H1 (cell line): Measurements from ENCODE around the gene ZNF487. TPM values are rescaled to one million over a fixed set of nuclear protein-coding genes. Genes with fewer than 3 reads are reported as not detected.

Experiments
- ZNF274 ChIP-seq: IDR thresholded peaks from 2 replicates; pipeline ENCODE4 v1.7.0; 2012; ENCODE audit warnings: low read length, borderline replicate concordance; ENCODE audit errors: extremely low read depth
- polyA plus RNA-seq, 7 experiments: library from polyadenylated mRNA; depleted of rRNA in 3 of 7; stranded (reverse) in 5 of 7; unstranded in 2 of 7; fragments of >200 nt in 5 of 7; fragments of 200-250 nt in 2 of 7; gene quantifications; 1 replicate in 5 of 7; 2 replicates in 1 of 7; 4 replicates in 1 of 7; pipeline versions ENCODE4 v1.2.1 to v1.2.3, GENCODE V29; 2011 to 2013; ENCODE audit warnings: missing spikeins in 2 of 7, mixed read lengths in 2 of 7
- total RNA-seq: library from RNA; stranded (reverse); fragmentation: NEBNext Ultra II Directional; extraction: Animal tissue kit (Norgen Biotek cat#: 25700); gene quantifications from 2 replicates; pipeline ENCODE4 v1.2.1, GENCODE V29; 2021
- TF ChIP-seq, protein P1 (sequence below): fragments of 300-600 bp; sonication (generic); IDR thresholded peaks from 2 replicates; pipeline ENCODE4 v1.7.1; 2012; ENCODE audit warnings: low read length, moderate library complexity, mild to moderate bottlenecking, inconsistent platforms; ENCODE audit not compliant: insufficient replicate concordance
- TF ChIP-seq, protein P2 (sequence below): IDR thresholded peaks from 2 replicates; pipeline ENCODE4 v1.6.1; 2012; ENCODE audit warnings: inconsistent platforms

ZNF487 gene
- total and polyA plus RNA-seq, 2 of the 8 experiments (the other 6 are each of a cell fraction or from before 2014, with no cell fraction given): 1.9 to 2.5 TPM

DNA sequence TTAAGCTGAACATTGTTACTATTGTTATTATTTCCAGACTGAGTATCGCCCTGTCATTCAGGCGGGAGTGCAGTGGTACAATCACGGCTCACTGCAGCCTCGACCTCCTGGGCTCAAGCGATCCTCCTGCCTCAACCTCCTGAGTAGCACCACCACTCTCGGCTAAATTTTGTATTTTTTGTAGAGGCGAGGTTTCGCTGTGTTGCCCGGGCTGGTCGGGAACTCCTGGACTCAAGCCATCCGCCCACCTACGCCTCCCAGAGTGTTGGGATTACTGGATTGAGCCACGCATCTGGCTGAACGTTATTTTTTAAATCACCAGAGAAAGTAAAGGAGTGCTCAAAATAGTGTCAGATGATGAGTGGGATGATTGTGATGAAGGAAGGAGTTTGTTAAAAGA lies 26.6 kb upstream of the ZNF487 start (continued):
- TF ChIP-seq, protein P1, sequence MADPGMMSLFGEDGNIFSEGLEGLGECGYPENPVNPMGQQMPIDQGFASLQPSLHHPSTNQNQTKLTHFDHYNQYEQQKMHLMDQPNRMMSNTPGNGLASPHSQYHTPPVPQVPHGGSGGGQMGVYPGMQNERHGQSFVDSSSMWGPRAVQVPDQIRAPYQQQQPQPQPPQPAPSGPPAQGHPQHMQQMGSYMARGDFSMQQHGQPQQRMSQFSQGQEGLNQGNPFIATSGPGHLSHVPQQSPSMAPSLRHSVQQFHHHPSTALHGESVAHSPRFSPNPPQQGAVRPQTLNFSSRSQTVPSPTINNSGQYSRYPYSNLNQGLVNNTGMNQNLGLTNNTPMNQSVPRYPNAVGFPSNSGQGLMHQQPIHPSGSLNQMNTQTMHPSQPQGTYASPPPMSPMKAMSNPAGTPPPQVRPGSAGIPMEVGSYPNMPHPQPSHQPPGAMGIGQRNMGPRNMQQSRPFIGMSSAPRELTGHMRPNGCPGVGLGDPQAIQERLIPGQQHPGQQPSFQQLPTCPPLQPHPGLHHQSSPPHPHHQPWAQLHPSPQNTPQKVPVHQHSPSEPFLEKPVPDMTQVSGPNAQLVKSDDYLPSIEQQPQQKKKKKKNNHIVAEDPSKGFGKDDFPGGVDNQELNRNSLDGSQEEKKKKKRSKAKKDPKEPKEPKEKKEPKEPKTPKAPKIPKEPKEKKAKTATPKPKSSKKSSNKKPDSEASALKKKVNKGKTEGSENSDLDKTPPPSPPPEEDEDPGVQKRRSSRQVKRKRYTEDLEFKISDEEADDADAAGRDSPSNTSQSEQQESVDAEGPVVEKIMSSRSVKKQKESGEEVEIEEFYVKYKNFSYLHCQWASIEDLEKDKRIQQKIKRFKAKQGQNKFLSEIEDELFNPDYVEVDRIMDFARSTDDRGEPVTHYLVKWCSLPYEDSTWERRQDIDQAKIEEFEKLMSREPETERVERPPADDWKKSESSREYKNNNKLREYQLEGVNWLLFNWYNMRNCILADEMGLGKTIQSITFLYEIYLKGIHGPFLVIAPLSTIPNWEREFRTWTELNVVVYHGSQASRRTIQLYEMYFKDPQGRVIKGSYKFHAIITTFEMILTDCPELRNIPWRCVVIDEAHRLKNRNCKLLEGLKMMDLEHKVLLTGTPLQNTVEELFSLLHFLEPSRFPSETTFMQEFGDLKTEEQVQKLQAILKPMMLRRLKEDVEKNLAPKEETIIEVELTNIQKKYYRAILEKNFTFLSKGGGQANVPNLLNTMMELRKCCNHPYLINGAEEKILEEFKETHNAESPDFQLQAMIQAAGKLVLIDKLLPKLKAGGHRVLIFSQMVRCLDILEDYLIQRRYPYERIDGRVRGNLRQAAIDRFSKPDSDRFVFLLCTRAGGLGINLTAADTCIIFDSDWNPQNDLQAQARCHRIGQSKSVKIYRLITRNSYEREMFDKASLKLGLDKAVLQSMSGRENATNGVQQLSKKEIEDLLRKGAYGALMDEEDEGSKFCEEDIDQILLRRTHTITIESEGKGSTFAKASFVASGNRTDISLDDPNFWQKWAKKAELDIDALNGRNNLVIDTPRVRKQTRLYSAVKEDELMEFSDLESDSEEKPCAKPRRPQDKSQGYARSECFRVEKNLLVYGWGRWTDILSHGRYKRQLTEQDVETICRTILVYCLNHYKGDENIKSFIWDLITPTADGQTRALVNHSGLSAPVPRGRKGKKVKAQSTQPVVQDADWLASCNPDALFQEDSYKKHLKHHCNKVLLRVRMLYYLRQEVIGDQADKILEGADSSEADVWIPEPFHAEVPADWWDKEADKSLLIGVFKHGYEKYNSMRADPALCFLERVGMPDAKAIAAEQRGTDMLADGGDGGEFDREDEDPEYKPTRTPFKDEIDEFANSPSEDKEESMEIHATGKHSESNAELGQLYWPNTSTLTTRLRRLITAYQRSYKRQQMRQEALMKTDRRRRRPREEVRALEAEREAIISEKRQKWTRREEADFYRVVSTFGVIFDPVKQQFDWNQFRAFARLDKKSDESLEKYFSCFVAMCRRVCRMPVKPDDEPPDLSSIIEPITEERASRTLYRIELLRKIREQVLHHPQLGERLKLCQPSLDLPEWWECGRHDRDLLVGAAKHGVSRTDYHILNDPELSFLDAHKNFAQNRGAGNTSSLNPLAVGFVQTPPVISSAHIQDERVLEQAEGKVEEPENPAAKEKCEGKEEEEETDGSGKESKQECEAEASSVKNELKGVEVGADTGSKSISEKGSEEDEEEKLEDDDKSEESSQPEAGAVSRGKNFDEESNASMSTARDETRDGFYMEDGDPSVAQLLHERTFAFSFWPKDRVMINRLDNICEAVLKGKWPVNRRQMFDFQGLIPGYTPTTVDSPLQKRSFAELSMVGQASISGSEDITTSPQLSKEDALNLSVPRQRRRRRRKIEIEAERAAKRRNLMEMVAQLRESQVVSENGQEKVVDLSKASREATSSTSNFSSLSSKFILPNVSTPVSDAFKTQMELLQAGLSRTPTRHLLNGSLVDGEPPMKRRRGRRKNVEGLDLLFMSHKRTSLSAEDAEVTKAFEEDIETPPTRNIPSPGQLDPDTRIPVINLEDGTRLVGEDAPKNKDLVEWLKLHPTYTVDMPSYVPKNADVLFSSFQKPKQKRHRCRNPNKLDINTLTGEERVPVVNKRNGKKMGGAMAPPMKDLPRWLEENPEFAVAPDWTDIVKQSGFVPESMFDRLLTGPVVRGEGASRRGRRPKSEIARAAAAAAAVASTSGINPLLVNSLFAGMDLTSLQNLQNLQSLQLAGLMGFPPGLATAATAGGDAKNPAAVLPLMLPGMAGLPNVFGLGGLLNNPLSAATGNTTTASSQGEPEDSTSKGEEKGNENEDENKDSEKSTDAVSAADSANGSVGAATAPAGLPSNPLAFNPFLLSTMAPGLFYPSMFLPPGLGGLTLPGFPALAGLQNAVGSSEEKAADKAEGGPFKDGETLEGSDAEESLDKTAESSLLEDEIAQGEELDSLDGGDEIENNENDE: no peak
- TF ChIP-seq ZNF274: no peak
- TF ChIP-seq, protein P2, sequence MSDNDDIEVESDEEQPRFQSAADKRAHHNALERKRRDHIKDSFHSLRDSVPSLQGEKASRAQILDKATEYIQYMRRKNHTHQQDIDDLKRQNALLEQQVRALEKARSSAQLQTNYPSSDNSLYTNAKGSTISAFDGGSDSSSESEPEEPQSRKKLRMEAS: no peak
- TF ChIP-seq, all 59 proteins: peak for 0
